Bone marrow (tissue), 2 donors: ENCODE results near the gene ITSN2.

ENCODE experiments used
- DNase-seq, 2 donors: peaks; one replicate each; lab custom pipeline; 2025; lab: John Stamatoyannopoulos, UW

ITSN2 gene

DNA sequence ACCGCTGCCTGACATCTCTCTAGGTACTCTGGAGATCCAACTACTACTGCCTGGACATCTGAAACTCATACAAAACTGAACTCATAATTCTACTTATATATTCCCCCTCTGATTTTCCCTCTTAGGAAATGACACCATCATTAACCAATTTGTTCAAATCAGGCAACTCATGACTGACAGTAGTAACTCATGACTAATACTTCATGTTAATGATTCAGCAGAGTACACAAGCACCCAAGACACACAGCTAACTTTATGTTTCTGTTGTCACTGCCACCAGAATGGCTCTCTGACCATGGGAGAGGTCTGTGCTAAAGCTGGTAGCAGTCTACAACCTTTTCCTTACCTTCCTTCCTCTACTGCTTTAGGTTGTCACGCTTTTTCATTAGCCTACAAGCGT is 91.1 kb downstream of the ITSN2 start:
- DNase-seq: no peak

DNA sequence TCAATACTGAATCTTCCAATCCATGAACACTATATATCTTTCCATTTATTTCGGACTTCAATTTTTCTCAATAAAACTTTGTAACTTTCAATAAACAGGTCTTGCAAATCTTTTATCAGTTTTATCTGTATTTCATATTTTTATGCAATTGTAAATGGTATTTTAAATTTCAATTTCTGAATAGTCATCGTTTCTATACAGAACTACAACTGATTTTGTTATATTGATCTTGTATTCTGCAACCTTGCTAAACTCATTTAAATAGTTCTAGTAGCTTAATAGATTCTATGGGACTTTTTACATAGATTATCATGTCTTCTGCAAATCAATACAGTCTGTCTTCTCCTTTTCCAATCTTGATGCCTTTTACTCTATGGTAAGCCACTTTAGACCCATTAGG is 95.1 kb downstream of the ITSN2 start:
- DNase-seq: no peak

- DNase-seq: no peak
These were observed 97.8 kb downstream of the ITSN2 start for GRCh38 chr2:24262421-24262970.

- DNase-seq: no peak
These were observed 98.9 kb downstream of the ITSN2 start for GRCh38 chr2:24261441-24261840.

DNA sequence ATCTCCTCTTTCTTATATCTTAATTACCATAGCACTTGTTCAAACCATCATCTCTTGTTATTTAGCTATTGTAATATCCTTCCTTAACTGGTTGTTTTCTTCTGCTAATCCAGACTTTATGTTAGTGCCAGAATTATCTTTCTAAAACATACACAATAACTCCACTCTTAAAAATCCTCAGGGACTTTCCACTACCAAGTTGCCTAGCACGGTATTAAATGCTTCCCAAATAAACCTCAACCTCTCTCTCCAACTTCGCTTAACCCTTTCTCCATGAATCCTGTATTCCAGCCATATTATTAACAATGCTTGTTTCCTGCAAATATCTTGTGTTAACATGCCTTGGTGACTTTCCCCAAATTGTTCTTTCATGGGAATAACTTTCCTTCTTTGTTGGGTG is 101.0 kb downstream of the ITSN2 start:
- DNase-seq: no peak

- no peak for DNase-seq
These were observed 101.6 kb downstream of the ITSN2 start for GRCh38 chr2:24258718-24259117.

DNA sequence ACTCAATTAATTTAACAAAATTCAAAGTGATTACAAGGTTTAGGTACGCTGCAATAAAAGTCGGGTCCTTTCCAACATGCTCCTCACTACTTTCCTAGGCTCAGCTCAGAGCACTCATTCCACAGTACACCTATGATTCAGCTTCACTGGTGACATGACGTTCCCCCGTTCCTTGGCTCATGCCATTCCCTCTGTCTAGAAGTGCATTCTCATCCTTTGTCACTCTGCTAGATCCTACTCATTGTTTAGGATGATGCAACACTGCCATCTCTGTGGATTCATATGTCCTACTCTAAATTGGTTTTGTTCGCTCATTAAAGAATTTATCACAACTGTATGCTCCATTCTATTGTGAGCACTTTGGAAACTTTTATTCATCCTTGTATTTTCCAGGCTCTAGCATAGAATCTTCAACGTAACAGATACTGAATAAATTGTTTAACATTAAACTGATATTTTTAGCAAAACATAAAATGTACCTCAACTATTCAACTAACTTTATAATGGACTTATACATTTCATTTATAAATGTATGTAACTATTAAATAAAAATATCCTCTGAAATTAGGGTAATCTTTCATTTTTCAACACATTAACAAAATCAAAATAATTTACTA is 106.9 kb downstream of the ITSN2 start:
- DNase-seq: no peak

- no peak for DNase-seq
These were observed 112.7 kb downstream of the ITSN2 start for GRCh38 chr2:24247592-24247991.

DNA sequence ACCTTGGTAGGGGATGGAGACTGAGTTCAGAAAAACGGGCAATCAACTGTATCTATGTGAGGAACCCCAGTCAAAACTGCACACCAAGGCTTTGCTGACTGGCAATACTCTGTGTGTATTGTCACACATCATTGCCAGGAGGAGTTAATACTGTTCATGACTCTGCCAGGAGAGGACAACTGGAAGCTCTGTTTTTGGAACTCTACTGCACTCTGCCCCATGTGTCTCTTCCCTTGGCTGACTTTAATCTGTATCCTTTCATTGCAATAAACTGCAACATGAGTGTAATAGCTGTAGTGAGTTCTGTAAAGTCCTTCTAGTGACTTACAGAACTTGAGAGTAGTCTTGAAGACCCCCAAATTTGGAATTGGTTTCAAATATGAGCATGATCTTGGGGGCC is 113.2 kb downstream of the ITSN2 start:
- DNase-seq: no peak

- DNase-seq: no peak
These were observed 114.2 kb downstream of the ITSN2 start for GRCh38 chr2:24245986-24246776.

DNA sequence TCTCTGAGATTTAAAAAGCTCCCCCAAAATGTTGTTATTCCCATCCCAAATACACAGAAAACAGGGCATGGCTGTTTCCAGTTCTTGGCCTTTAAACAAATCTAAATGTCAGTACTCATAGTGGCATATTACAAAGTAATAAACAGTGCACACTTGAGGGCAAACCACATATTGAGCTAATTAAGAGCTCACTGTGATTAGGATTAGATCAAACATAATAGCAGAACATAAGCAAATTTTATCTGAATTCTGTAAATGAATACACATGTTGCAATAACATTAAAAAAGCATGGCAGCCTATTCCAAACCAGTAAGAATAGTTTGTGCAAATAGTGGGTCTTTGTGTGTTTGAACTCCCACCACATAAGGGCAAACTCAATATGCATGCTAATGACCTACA is 118.8 kb downstream of the ITSN2 start:
- no peak for DNase-seq

DNA sequence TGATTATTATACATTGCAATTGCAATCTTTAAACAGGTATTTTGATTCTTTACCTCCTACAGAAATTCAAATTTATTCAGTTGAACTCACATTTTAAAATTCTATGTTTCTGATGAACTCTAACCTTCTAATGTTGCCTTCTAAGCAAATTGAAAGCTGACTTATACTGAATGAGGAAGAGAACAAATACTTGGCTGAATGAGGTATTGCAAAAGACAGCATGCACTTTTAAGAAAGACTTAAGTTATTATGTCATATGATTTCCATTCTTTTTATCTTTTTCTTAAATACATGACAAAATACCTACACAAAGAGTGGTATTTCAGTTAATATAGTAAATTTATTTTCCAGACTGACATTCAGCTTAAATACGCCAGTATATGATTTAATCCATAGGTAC is 120.8 kb downstream of the ITSN2 start:
- no peak for DNase-seq

DNA sequence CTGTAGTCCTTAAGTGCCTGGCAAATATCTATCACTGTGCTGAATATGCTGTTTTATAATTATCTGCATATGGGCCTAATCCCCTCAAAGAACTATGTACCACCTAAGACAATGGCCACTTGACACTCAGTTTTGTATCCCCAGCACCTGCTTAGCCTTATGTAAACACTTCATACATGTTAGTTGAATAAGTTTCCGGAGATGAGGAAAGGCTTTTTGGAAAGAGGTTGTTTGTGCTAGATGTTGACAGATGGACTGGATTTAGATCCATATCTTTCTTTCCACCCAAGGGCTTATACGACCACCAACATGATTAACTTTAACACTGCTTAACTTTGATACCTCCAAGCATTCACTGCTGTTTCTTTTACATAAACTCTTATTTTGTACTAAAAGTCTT is 122.2 kb downstream of the ITSN2 start:
- no peak for DNase-seq

DNA sequence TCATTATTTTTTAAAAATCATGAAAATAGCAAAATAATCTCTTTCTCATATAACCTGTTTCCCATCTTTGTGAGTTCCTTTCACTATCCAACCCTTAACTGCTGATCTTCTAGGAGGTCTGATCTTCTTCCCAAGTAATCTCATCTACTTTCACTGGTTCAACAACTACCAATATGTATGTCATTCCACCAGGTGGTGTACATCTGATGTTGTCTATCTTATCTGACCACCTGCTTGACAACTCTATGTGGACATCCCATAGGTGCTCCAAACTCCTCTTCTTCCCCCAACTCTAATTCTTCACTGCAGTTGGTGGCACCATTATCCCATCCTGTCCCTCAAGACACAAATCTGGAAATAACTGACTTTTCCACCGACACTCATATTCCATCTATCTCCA is 123.0 kb downstream of the ITSN2 start:
- no peak for DNase-seq

DNA sequence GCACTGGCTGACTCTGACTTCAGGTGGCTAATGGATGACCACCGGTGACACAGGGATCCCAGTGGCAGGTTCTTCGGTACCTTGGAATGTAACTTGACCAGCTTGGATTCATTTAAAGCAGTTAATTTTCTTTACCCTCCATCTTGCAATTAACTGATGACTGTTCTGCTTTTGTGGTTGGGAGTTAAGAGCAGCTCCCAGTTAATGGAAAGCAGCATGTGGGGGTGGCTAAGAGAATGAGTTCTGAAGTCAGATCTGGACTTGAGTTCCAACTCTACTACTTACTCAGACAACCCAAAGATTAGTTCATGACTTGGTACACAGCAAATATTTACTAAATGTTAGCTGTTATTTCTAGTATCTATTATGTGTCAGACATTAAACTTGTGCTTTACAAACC is 127.0 kb downstream of the ITSN2 start:
- no peak for DNase-seq

GRCh38 chr2:24231461-24231881 is 128.9 kb downstream of the ITSN2 start:
- DNase-seq: no peak

- no peak for DNase-seq
These were observed 131.9 kb downstream of the ITSN2 start for GRCh38 chr2:24228470-24228869.

- DNase-seq: no peak
These were observed 134.7 kb downstream of the ITSN2 start for GRCh38 chr2:24225499-24226242.

GRCh38 chr2:24222946-24223345 is 137.4 kb downstream of the ITSN2 start:
- no peak for DNase-seq

DNA sequence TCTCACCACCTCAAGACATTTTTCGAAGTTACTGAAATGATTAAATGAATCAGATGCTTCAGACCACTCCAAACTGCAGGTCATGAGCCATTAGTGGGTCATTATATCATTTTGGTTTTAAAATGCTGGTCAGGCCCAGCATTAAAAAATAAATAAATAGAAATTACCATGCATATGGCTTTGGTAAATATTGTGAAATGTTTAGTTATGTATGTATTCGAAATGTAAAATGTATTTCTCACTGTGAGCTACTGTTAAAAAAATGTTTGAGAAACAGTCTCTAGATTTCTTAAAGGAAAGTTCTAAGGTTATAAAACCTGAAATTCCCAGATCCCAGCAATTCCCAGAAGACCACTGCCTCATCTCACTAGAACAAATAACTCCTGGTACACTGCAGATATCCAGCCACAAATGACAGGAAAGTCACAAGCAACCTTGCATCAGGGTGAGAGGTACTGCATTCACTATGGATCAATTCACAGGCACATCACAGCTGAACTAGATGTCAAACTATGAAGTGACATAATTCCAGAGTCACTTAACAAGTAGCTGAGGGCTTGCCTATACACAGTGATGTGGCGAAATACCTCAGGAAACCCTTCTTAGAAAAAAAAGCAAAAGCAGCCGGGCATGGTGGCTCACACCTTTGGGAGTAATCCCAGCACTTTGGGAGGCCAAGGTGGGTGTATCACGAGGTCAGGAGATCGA is 138.8 kb downstream of the ITSN2 start:
- no peak for DNase-seq

DNA sequence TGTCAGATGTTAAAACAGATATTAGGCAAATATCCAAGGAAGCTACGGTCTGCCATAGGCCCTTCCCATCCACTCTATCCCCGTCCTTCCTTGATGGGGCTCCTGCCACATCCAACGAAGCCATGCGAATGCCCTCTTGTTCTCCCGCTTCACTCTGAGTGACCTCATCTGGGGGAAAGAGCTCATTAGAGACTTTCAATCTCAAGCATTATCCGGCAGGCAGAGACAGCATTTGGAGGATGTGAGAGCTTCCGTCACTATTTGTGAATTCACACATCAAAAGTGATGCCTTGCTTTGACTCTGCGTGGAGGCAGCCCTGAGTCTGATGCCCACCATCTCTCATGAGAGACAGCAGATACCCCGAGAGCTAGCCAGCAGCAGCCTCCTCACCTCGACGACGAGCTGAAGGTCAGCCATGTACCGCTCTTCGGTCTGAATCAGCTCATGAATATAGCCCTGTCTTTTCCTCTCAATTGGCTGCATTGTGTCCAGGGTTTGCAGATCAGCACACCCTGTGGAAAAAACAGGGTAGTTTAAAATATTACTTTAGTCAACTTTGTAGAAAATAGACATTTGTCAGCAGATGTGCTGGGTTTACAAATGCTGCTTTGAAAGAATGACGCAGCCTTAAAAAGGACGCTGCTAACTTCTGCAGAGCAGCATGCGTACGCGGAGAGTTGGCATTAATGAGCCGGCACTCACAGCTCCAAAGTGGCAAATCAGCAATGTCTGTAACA is 139.6 kb downstream of the ITSN2 start:
- no peak for DNase-seq
